Nucleus accumbens (tissue), 56 donors: ENCODE results near the gene TNFRSF25.
"Not testable (repeated sequence)": the region's sequence is repeated elsewhere in the genome, so short reads cannot be mapped to it uniquely, and the experiment has no call there.

Source experiments
- DNase-seq, 56 donors: peaks; one replicate each; lab custom pipeline; 2025; lab: John Stamatoyannopoulos, UW

The TNFRSF25 gene

GRCh38 chr1:6440198-6441126 is 25.5 kb downstream of the TNFRSF25 start:
- DNase-seq = peak in 1 of 56 donors; percentile 46

GRCh38 chr1:6438047-6438525 is 27.9 kb downstream of the TNFRSF25 start:
- DNase-seq = peak in 43 of 56 donors; percentile 5 to 69 (median 27)

GRCh38 chr1:6437012-6437700 is 28.8 kb downstream of the TNFRSF25 start:
- peak in 52 of 56 donors; percentile 8 to 87 (median 60) for DNase-seq

- DNase-seq = not testable (repeated sequence)
Measured at GRCh38 chr1:6436277-6436676, 29.7 kb downstream of the TNFRSF25 start.

GRCh38 chr1:6435547-6435946 is 30.4 kb downstream of the TNFRSF25 start:
- DNase-seq = no peak

GRCh38 chr1:6435129-6435528 is 30.8 kb downstream of the TNFRSF25 start:
- DNase-seq = no peak

GRCh38 chr1:6434186-6434585 is 31.8 kb downstream of the TNFRSF25 start:
- no peak for DNase-seq

- not testable (repeated sequence) for DNase-seq
Measured at GRCh38 chr1:6431645-6432579, 34.1 kb downstream of the TNFRSF25 start.

GRCh38 chr1:6429660-6430411 is 36.1 kb downstream of the TNFRSF25 start:
- DNase-seq = peak in 12 of 56 donors; percentile 4 to 40 (median 18)

GRCh38 chr1:6428453-6428852 is 37.5 kb downstream of the TNFRSF25 start:
- DNase-seq = not testable (repeated sequence)

- DNase-seq = no peak
Measured at GRCh38 chr1:6427441-6428390, 38.3 kb downstream of the TNFRSF25 start.

- no peak for DNase-seq
Measured at GRCh38 chr1:6426972-6427350, 39.0 kb downstream of the TNFRSF25 start.

- no peak for DNase-seq
Measured at GRCh38 chr1:6426277-6426971, 39.5 kb downstream of the TNFRSF25 start.

- no peak for DNase-seq
Measured at GRCh38 chr1:6425658-6426057, 40.3 kb downstream of the TNFRSF25 start.

GRCh38 chr1:6424619-6425593 is 41.1 kb downstream of the TNFRSF25 start, which contains the start of gene ESPN:
Gene ESPN, plus strand, starts transcription at chr1:6424776. Its CDS starts 180 bp downstream, at chr1:6424956.
- no peak for DNase-seq

- no peak for DNase-seq
Measured at GRCh38 chr1:6424000-6424565, 41.9 kb downstream of the TNFRSF25 start.
